Stimulated activated CD4-positive, alpha-beta T cell treated with anti-CD3 and anti-CD28 coated beads, Interleukin-1b, Interleukin-23, amount 100 ng/mL, for 24 hours (primary cell): ENCODE data around the gene EHMT1.
"Not testable (repeated sequence)": the region's sequence is repeated elsewhere in the genome, so short reads cannot be mapped to it uniquely, and the experiment has no call there.

Experiments used
- DNase-seq, 4 experiments: peaks; one replicate each; pipeline ENCODE4 v3.0.0-alpha.2; 2020; ENCODE audit warnings: low read depth in 4 of 4, low spot score in 1 of 4

EHMT1 gene

DNA sequence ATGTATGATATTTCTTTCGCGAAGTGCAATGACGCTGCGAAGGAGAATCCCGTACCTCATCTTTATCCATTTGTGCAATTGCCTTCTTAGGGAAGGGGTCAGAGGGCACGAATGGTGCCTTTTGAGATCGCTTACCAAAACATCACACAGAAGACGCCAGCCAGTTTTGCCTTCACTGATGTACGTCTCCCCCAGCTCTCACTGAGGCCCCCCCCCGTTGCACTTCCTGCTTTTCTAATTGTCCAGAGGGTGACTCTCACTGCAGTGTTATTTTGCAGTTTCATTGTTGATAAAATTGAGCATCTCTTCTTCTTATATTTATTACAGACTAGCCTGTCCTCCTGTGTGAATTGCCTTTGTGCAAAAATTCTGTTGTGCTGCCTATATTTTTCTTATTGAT is 219.8 kb downstream of the EHMT1 start:
- no peak for DNase-seq

DNA sequence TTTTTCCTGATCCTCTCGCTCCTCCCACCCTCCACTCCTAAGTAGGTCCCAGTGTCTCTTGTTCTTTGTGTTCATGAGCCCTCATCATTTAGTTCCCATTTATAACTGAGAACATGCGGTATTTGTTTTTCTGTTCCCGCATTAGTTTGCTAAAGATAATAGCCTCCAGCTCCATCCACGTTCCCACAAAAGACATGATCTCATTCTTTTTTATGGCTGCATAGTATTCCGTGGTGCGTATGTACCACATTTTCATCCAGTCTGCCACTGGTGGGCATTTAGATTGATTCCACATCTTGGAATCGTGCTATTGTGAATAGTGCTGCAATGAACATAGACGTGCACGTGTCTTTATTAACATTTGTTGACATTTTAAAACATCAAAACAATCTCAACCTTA is 224.6 kb downstream of the EHMT1 start:
- DNase-seq = no peak

DNA sequence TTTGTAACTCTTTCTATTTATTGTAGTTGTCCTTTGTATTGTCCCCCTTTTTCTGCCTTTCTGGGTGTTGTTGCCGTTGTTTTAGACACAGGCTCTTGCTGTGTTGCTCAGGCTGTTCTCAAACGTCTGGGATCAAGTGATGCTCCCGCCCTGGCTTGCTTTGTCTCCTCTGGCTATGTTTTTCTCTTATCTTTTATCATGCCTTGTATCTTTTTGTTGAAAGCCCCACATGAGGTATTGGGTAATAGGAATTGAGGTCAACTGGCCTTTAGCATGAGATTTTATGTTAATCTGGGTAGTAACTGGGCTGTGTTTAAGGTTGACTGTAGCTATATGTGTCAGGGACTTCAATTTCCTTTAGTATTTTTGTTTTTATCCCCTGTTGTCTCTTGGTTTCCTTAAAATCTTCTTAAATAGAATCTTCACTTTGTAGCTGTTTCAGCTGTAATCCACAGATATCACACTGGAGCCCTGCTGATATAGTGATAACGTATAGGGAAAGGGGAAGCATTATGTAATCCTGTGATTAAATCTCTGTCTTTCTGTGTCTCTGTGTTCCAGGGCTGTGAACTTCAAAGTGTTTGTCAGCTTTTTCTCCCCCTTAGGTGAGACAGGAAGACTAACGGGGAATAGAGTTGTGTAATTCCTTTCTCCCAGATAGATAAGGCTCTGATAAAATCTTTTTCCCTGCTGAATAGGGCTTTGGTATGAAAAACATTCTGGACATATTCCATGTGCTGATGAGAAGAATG is 232.9 kb downstream of the EHMT1 start:
- DNase-seq = no peak

GRCh38 chr9:137853392-137853995 is 234.7 kb downstream of the EHMT1 start:
- no peak for DNase-seq

DNA sequence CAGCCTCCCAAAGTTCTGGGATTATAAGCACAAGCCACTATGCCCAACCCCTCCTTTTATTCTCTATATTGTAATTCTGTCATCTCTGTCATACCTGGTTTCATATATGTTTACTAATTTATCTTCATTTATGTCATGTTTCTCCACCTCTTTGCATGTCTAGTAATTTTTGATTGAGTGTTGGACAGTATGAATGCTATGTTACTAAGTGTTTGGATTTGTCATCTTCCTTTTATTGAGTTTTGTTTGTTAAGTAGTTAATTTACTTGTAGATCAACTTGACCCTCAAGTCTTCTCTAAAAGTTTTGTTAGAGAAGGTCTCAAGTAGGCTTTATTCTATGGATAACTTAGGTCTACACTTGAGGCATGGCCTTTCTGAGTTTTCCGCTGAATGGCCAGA is 241.6 kb downstream of the EHMT1 start:
- no peak for DNase-seq

- DNase-seq = no peak
Measured at GRCh38 chr9:137865581-137866145, 246.9 kb downstream of the EHMT1 start.

DNA sequence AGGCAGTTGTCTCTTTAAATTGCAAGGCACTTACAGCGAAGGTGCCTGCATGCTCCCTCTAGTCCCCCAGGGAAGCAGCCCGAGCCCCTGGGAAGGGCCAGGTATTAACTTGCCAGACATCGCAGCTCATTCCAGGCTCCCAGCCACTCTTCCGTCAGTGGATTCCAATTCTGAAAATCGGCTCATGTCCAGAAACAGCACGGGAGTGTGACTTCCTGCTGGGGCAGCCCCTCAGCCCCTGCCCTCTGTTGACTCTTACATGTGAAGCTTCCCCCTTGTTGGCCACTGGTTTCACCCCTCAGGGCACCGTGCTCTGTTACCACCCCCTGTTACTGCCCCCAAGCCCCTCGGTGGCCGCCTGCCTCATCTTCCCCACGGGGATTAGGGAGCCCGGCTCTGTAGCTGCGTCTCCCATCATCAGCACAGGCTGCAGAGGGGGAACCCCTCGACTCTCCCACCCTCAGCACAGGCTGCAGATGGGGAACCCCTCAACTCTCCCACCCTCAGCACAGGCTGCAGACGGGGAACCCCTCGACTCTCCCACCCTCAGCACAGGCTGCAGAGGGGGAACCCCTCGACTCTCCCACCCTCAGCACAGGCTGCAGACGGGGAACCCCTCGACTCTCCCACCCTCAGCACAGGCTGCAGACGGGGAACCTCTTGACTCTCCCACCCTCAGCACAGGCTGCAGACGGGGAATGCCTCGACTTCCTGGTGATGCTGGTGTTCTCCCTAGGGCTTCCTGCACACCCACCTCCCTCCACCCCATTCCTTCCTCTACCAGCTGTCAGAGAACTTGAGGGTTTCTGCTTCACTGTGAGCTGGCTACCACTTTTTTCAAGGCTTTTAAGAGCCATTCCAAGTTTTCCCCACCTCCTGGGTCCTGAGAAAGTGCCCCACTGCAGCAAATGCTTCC is 247.7 kb downstream of the EHMT1 start:
- DNase-seq = no peak

- no peak for DNase-seq
Measured at GRCh38 chr9:137870432-137870831, 251.6 kb downstream of the EHMT1 start.

GRCh38 chr9:137872296-137872695 is 253.5 kb downstream of the EHMT1 start:
- DNase-seq = no peak

DNA sequence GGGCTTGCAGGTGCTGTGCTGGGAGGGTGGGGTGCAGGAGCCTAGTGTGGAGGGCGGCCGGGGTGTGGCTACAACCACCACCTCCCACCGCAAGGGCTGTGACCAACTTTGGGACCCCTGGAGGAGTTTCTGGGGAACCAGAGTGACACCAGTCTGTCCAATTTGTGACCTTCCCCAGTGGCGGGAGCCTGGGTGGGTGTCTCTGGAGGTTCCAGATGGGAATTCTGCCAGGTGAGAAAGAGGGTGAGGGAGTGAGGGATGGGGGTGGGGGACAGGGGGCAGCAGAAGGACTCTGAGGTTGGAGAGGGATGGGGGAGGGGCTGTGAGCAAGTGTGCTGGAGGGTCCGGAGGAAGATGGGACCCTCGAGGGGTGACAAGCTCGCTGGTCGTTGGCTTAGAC is 254.6 kb downstream of the EHMT1 start:
- DNase-seq = no peak

GRCh38 chr9:137873858-137874362 is 255.1 kb downstream of the EHMT1 start:
- DNase-seq = no peak

GRCh38 chr9:137875354-137875753 is 256.5 kb downstream of the EHMT1 start:
- no peak for DNase-seq

GRCh38 chr9:137875846-137876245 is 257.0 kb downstream of the EHMT1 start:
- no peak for DNase-seq

DNA sequence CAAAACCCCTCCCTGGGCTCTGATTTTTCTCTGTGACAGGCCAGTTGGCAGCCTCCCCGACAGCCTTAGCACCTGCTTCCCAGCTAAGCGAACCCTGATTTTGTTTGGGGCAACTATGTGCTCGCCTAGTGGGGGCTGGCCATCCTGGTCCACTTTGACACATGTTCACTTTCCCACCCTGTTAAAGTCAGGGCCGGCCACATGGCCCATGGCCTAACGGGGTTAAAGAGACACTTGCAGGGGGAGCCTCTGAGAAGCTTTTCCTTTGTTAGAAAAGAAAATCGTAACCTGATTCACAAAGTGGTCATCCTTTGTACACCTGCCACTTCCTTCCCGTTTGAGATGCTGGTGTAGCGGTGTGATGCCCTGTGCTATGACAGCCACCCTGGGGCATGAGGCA is 257.5 kb downstream of the EHMT1 start:
- no peak for DNase-seq

- no peak for DNase-seq
Measured at GRCh38 chr9:137876781-137877386, 258.1 kb downstream of the EHMT1 start.

- not testable (repeated sequence) for DNase-seq
Measured at GRCh38 chr9:137877506-137878122, 258.8 kb downstream of the EHMT1 start, which contains the start of gene CACNA1B. CACNA1B (plus strand) TSS chr9:137877782; CDS start chr9:137877934, 152 bp downstream.

DNA sequence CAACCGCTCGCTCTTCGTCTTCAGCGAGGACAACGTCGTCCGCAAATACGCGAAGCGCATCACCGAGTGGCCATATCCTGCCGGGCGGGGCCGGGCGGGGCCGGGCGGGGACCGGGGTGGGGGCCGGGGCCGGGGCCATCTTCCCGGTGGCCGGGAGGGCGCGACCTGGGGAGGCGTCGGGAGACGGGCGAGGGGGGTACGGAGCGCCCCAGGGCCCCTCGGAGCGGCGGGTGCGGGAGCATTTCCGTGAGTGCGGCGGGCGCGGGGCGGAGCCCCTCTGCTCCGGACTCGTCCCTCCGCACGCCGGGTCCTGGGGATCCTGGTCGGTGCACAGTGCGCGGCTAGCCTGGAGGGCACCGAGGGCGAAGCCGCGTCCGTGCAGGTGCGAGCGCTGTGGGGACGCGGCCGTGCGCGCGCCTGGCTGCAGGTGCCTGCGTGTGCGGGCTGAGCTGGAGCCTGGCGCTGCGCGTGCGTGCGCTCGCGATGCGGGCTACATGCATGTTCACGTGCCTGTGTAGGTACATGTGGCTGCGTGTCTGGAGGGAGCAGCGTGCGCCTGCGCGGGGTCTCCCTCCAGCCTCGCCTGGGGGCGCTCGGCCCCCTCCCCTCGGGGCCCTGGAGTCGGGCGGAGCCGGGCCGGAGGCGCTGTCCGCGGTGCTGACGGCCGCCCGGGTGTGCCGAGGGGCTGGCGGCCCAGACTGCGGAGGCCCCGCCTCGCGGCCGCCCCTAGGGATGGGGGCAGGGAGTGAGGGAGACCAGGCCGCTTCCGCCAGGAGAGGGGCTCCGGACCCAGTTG is 259.5 kb downstream of the EHMT1 start:
- peak in 2 of 4 experiments; percentile 13 to 21 for DNase-seq

GRCh38 chr9:137879052-137879451 is 260.2 kb downstream of the EHMT1 start:
- no peak for DNase-seq

DNA sequence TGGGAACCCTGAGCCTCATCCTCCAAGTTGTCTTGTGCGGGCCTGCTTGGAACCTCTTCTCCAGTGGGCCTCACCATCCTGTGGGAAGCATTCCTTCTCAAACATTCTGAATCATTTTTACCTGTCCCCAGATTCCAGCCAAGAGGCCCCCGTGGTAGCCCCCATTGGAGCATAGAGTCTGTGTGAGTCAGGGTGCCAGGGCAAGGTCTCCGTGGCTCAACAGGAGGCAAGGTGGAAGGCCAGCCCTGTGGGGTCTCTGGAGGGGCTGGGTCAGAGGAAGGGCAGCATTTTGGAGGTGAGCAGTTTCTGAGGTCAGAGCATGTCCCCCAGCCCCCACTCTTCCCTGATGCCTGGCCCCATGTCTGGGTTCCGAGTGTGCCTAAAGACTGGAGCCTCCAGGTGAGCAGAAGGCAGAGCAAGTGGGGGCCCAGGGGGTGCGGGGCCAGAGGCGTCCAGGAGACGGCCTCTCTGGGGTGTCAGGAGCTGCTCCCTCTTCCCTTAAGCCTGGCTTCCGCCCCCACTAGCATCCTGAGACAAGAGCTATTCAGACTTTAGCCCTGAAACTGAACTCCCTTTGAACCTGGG is 260.9 kb downstream of the EHMT1 start:
- no peak for DNase-seq
